Tibial nerve (tissue), 4 donors: ENCODE results near the gene LPAR1. TPM values are rescaled to one million over a fixed set of nuclear protein-coding genes. Genes with fewer than 3 reads are reported as not detected.

Experiments used
- DNase-seq, 2 donors: peaks; one replicate each; pipeline ENCODE4 v3.0.0-alpha.2; 2019; ENCODE audit warnings: low spot score in 2 of 2
- H3K27ac ChIP-seq, 4 donors: fragments of 200-600 bp; sonication (generic) in 3 of 4; one replicate each; pipeline ENCODE4 v1.5.1; 2017 to 2019; ENCODE audit warnings: mild to moderate bottlenecking in 1 of 4
- H3K27me3 ChIP-seq, 2 donors: fragments of 200-600 bp; sonication (generic) in 1 of 2; one replicate each; pipeline versions ENCODE4 v1.5.1 to v1.6.0; 2017 to 2019
- H3K36me3 ChIP-seq, 3 donors: fragments of 200-600 bp; sonication (generic); one replicate each; pipeline ENCODE4 v1.5.1; 2018 to 2019
- H3K4me1 ChIP-seq, 4 donors: fragments of 200-600 bp; sonication (generic) in 3 of 4; one replicate each; pipeline ENCODE4 v1.5.1; 2017 to 2019
- H3K4me3 ChIP-seq, 4 donors: fragments of 200-600 bp; sonication (generic) in 3 of 4; one replicate each; pipeline ENCODE4 v1.5.1; 2017 to 2019; ENCODE audit warnings: mild to moderate bottlenecking in 1 of 4, moderate library complexity in 1 of 4
- H3K9me3 ChIP-seq, 4 donors: fragments of 200-600 bp; sonication (generic) in 3 of 4; one replicate each; pipeline ENCODE4 v1.5.1; 2017 to 2019
- EP300 ChIP-seq, 2 donors: sonication (generic); formaldehyde crosslinking; IDR thresholded peaks; one replicate each; pipeline ENCODE4 v1.6.1; 2017; ENCODE audit warnings: antibody characterized with exemption in 2 of 2, mild to moderate bottlenecking in 1 of 2
- POLR2A ChIP-seq, 2 donors: fragments of 450-650 bp; IDR thresholded peaks; one replicate each; pipeline ENCODE4 v1.6.1; 2017; ENCODE audit warnings: antibody characterized with exemption in 2 of 2, mild to moderate bottlenecking in 2 of 2, moderate library complexity in 2 of 2
- WGBS, 2 donors: methylation state at CpG; one replicate each; pipeline ENCODE4 v1.1.5; 2018; 5-methylcytosine and 5-hydroxymethylcytosine counted together
- total RNA-seq, 4 donors: library from RNA; depleted of rRNA; stranded (reverse); fragments of >200 nt; gene quantifications; one replicate each; pipeline ENCODE4 v1.1.0, GENCODE V29; 2016
- TF ChIP-seq, protein P1 (sequence below), 5 experiments: fragments of 200-600 bp in 3 of 5; fragments of 450-650 bp in 2 of 5; sonication (generic) in 3 of 5; IDR thresholded peaks; one replicate each; pipeline ENCODE4 v1.5.1; 2016 to 2019; ENCODE audit warnings: antibody characterized with exemption in 5 of 5, mild to moderate bottlenecking in 3 of 5, moderate library complexity in 2 of 5

The LPAR1 gene, protein sequence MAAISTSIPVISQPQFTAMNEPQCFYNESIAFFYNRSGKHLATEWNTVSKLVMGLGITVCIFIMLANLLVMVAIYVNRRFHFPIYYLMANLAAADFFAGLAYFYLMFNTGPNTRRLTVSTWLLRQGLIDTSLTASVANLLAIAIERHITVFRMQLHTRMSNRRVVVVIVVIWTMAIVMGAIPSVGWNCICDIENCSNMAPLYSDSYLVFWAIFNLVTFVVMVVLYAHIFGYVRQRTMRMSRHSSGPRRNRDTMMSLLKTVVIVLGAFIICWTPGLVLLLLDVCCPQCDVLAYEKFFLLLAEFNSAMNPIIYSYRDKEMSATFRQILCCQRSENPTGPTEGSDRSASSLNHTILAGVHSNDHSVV
- 100 to 1,000 TPM; 156 to 238 (median 199) TPM for total RNA-seq

DNA sequence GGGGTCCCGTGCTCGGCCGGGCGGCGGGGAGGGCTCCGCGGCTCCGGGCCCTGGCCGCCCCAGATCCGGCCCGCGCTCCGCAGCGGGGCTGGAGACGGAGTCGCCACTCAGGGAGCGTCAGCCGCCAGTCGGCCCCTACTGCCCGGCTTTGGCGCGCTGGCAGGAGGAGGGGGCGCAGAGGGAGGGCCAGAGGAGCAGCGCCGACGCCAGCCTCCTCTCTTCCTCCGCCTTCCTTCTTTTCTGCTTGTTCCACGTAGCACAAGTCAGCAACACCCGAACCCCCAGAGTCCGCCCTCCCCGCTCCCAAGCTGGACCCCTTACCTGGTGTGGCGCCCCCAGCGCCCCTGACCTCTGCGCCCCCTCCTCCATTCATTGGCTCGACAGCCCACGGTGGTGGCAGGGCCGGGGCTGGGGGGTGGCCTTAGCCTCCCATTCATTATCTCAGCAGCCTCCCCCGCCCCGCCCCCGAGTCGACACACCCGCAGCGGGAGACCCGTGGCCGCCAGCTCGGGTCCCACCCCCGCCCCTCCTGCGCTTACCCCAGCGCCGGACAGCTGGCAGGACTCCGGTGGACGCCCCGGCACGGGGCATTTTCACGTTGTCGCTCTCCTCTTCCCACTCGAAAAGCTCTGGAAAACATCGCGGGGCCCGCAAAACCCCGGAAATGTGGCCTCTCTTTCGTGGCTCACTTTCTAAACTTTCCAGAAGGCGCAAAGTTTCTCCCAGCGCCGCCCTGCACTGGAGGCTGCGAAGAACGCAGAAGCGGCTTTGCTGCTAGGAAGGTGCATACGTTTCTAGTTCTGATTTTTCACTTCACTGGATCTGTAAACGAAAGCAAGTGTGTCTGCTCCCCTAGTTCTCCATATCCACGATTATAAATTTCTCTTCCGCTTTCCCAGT lies at the start of gene LPAR1:
Gene LPAR1 (minus strand): TSS at position 140 of the 900 bp plus-strand sequence. CDS start 66,353 bp downstream, outside the sequence.
- no peaks in the 10 kb centered on the region for H3K36me3 ChIP-seq
- H3K27me3 ChIP-seq, result no peaks in the 10 kb centered on the region
- peak in 1 of 2 donors; percentile 21 for TF ChIP-seq POLR2A (IDR thresholded peaks at IDR 0.05)
- peak in 1 of 2 donors; percentile 73 for TF ChIP-seq EP300 (IDR thresholded peaks at IDR 0.05)
- TF ChIP-seq, protein P1, sequence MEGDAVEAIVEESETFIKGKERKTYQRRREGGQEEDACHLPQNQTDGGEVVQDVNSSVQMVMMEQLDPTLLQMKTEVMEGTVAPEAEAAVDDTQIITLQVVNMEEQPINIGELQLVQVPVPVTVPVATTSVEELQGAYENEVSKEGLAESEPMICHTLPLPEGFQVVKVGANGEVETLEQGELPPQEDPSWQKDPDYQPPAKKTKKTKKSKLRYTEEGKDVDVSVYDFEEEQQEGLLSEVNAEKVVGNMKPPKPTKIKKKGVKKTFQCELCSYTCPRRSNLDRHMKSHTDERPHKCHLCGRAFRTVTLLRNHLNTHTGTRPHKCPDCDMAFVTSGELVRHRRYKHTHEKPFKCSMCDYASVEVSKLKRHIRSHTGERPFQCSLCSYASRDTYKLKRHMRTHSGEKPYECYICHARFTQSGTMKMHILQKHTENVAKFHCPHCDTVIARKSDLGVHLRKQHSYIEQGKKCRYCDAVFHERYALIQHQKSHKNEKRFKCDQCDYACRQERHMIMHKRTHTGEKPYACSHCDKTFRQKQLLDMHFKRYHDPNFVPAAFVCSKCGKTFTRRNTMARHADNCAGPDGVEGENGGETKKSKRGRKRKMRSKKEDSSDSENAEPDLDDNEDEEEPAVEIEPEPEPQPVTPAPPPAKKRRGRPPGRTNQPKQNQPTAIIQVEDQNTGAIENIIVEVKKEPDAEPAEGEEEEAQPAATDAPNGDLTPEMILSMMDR (IDR thresholded peaks at IDR 0.05), result no peak
- WGBS, 2 donors, result 1 to 2% methylated on average over 53 to 63 of the region's 72 CpGs
- H3K4me3 ChIP-seq, result peak within 1 kb of the TSS; percentile 71 to 98 (median 86)
- H3K4me1 ChIP-seq, result peaks cover 0 to 39% (median 2%) of the 10 kb centered on the region in 4 donors
- no peaks in the 10 kb centered on the region for H3K9me3 ChIP-seq
- H3K27ac ChIP-seq, result peak within 1 kb of the TSS; percentile 96 to 98 (median 97)
- DNase-seq, result peak; percentile 75 to 78

DNA sequence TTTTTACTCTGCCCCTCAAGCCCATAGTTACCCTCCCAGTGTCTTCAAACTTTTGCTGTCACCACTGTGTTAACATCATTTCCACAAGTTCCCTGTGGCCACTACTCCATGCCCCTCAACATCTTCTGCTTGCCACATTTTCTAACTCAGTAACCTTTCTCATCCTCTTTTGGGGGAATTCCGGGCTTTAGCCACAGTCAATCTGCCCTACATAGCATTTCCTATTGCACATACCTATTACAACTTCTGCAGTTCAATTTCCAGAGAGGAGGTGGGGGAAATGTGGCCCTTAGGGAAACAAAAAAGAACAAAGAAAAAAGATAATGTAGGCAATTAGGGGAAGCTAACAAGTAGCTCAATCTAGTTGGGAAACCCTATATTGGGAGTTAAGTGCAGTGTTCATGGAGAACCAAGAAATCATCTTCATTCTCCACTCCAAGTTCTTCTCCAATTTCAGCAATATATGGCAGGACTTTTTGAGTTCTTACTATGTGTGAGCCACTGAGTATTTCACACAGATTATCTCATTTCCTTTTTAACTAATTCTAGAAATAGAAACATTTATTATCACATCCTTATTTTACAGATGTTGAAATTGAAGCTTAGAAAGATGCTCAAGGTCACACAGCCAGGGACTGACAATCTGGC lies 40.2 kb upstream of the LPAR1 start:
- Histone ChIP-seq H3K9me3 (no peaks in the 10 kb centered on the region), H3K4me3 (no peak overlapping the region), H3K4me1 (no peaks in the 10 kb centered on the region), H3K27me3 (no peaks in the 10 kb centered on the region), H3K27ac (no peak overlapping the region), H3K36me3 (no peaks in the 10 kb centered on the region)
- TF ChIP-seq POLR2A (IDR thresholded peaks at IDR 0.05) (no peak), EP300 (IDR thresholded peaks at IDR 0.05) (no peak)
- TF ChIP-seq, protein P1 (IDR thresholded peaks at IDR 0.05), result no peak
- no peak for DNase-seq
- 83 to 85% methylated on average over 1 of the region's 1 CpG for WGBS, 2 donors

DNA sequence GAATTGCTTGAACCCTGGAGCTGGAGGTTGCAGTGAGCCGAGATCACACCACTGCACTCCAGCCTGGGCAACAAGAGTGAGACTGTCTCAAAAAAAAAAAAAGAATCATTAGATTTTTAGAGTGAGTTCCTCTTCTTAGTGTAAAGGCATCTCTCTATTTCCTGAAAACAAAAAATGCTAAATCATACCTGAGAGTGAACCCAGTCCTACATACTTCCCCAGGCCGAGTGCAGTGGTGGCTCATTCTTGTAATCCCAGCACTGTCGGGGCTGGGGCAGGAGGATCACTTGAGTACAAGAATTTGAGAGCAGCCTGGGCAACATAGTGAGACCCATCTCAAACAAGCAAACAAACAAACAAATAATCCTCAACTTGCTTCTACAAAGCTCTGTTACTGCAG lies 38.2 kb upstream of the LPAR1 start:
- DNase-seq, result no peak
- Histone ChIP-seq H3K4me1 (no peaks in the 10 kb centered on the region), H3K27ac (no peak overlapping the region), H3K36me3 (no peaks in the 10 kb centered on the region), H3K4me3 (no peak overlapping the region), H3K9me3 (no peaks in the 10 kb centered on the region), H3K27me3 (no peaks in the 10 kb centered on the region)
- TF ChIP-seq EP300 (IDR thresholded peaks at IDR 0.05) (no peak), POLR2A (IDR thresholded peaks at IDR 0.05) (no peak)
- TF ChIP-seq, protein P1 (IDR thresholded peaks at IDR 0.05), result no peak
- WGBS, 2 donors, result 83% methylated on average over 3 of the region's 3 CpGs

DNA sequence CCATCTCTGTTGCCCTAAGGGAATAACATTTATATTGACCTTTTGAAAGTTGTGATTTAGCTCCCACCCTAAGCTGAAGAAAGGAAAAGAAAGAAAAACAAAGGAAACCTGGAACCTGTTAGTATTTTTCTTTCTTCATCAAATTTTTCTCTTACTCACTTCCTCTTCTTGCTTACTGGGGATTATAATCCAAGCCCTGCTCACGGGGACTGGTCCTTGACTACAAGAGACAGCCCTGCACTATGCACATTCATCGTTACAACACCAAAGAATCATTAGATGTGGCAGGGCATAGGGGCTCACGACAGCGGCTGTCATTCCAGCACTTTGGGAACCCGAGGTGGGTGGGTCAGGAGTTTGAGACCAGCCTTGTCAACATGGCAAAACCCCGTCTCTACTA lies 37.8 kb upstream of the LPAR1 start:
- no peak for DNase-seq
- Histone ChIP-seq H3K36me3 (no peaks in the 10 kb centered on the region), H3K27ac (no peak overlapping the region), H3K27me3 (no peaks in the 10 kb centered on the region), H3K4me1 (no peaks in the 10 kb centered on the region), H3K4me3 (no peak overlapping the region), H3K9me3 (no peaks in the 10 kb centered on the region)
- WGBS, 2 donors, result 69 to 75% methylated on average over 6 of the region's 6 CpGs
- TF ChIP-seq, protein P1 (IDR thresholded peaks at IDR 0.05), result no peak
- TF ChIP-seq POLR2A (IDR thresholded peaks at IDR 0.05) (no peak), EP300 (IDR thresholded peaks at IDR 0.05) (no peak)
